A204.1 (cell line): ENCODE results near the gene USP36.

Experiments
- FAIRE-seq: peaks from 2 replicates; lab custom pipeline; 2012; peaks lifted over from hg19 to GRCh38; lab: Jason Lieb, UNC

Gene USP36

GRCh38 chr17:78812855-78813254 is 27.8 kb downstream of the USP36 start:
- no peak for FAIRE-seq

- no peak for FAIRE-seq
These were observed 32.5 kb downstream of the USP36 start for GRCh38 chr17:78808163-78808562.

GRCh38 chr17:78806451-78806850 is 34.2 kb downstream of the USP36 start:
- FAIRE-seq: no peak

- FAIRE-seq: no peak
These were observed 35.3 kb downstream of the USP36 start for GRCh38 chr17:78805301-78805700.

- FAIRE-seq: no peak
These were observed 35.8 kb downstream of the USP36 start for GRCh38 chr17:78804777-78805176.

GRCh38 chr17:78803186-78803845 is 37.3 kb downstream of the USP36 start:
- no peak for FAIRE-seq

GRCh38 chr17:78802459-78802858 is 38.2 kb downstream of the USP36 start:
- no peak for FAIRE-seq

- FAIRE-seq: no peak
These were observed 38.6 kb downstream of the USP36 start for GRCh38 chr17:78802008-78802407.

GRCh38 chr17:78800132-78800931 is 40.3 kb downstream of the USP36 start:
- FAIRE-seq: no peak

- FAIRE-seq: no peak
These were observed 41.7 kb downstream of the USP36 start for GRCh38 chr17:78798695-78799559.

GRCh38 chr17:78797691-78798585 is 42.7 kb downstream of the USP36 start:
- no peak for FAIRE-seq

GRCh38 chr17:78797213-78797612 is 43.4 kb downstream of the USP36 start:
- FAIRE-seq: no peak

- FAIRE-seq: no peak
These were observed 44.1 kb downstream of the USP36 start for GRCh38 chr17:78796517-78796900.

GRCh38 chr17:78795861-78796516 is 44.6 kb downstream of the USP36 start:
- no peak for FAIRE-seq

GRCh38 chr17:78794864-78795640 is 45.6 kb downstream of the USP36 start:
- no peak for FAIRE-seq

GRCh38 chr17:78794399-78794798 is 46.2 kb downstream of the USP36 start:
- no peak for FAIRE-seq

GRCh38 chr17:78793968-78794367 is 46.6 kb downstream of the USP36 start:
- no peak for FAIRE-seq

GRCh38 chr17:78793415-78793814 is 47.2 kb downstream of the USP36 start:
- FAIRE-seq: no peak

- no peak for FAIRE-seq
These were observed 48.5 kb downstream of the USP36 start for GRCh38 chr17:78791840-78792709.

- FAIRE-seq: no peak
These were observed 50.1 kb downstream of the USP36 start for GRCh38 chr17:78790552-78790951.
